ENCODE results near the gene CELF1.

DNA sequence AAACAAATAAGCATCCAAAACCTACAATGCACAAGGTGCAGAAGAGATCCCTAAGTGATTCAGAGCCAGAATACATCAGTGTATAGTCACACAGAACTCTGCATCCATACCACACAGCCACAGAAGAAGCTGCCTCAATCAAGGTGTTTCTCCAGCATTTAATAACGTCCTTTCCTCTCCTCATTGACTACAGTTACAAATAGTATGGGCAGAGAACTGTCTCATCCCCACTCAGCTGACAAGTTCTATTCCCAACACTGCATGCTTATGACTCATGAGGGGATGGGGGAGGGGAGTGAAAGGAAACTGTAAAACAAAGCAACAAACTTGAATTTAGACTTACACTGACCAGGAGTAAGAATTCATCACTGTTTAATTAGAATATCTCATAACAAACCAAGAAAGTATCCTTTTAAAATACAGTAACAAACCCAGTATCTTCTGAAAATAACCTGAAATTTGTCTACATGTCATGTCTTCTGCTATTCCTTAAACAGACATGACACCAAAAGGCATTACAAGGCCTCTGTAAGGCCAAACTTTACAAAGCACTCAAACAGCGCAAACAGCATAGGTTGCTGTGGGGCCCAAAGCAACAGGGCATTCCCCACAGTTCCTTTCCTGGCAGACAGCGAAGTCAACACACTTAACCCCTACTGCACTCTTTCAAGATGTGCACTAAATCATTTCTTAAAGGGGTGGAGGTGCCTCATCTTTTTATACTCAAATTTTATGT, 29.3 kb downstream of the CELF1 start:
- TF ChIP-seq, protein P1, sequence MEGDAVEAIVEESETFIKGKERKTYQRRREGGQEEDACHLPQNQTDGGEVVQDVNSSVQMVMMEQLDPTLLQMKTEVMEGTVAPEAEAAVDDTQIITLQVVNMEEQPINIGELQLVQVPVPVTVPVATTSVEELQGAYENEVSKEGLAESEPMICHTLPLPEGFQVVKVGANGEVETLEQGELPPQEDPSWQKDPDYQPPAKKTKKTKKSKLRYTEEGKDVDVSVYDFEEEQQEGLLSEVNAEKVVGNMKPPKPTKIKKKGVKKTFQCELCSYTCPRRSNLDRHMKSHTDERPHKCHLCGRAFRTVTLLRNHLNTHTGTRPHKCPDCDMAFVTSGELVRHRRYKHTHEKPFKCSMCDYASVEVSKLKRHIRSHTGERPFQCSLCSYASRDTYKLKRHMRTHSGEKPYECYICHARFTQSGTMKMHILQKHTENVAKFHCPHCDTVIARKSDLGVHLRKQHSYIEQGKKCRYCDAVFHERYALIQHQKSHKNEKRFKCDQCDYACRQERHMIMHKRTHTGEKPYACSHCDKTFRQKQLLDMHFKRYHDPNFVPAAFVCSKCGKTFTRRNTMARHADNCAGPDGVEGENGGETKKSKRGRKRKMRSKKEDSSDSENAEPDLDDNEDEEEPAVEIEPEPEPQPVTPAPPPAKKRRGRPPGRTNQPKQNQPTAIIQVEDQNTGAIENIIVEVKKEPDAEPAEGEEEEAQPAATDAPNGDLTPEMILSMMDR (conservative IDR thresholded peaks at IDR 0.05; ENCODE audit: low read depth, low read length), result no peak
- TF ChIP-seq RAD21 (IDR thresholded peaks at IDR 0.05; ENCODE audit: low read length), result no peak

Measured in IMR-90 (cell line).